ENCODE measurements around the gene SMAD6. TPM values are rescaled to one million over a fixed set of nuclear protein-coding genes. Genes with fewer than 3 reads are reported as not detected.

The SMAD6 gene
- total RNA-seq, 1 experiment from 2014 or later = 8.9 TPM

DNA sequence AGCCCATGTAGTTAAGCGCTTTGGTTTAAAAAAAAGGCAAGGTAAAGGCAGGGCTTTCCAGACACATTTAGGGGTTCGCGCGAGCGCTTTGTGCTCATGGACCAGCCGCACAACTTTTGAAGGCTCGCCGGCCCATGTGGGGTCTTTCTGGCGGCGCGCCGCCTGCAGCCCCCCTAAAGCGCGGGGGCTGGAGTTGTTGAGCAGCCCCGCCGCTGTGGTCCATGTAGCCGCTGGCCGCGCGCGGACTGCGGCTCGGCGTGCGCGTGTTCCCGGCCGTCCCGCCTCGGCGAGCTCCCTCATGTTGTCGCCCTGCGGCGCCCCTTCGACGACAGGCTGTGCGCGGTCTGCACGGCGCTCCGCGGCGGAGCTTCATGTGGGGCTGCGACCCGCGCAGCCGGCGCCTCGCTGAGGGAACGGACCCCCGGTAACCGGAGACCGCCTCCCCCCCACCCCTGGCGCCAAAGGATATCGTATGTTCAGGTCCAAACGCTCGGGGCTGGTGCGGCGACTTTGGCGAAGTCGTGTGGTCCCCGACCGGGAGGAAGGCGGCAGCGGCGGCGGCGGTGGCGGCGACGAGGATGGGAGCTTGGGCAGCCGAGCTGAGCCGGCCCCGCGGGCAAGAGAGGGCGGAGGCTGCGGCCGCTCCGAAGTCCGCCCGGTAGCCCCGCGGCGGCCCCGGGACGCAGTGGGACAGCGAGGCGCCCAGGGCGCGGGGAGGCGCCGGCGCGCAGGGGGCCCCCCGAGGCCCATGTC is 927 bp downstream of the SMAD6 start:
- no TSS peak for BruUV-seq (replicated peaks)
- intact Hi-C loops (cut with micrococcal nuclease; ENCODE audit: unreplicated experiment) = loop anchor here (1.0 to 5.0 kb wide), 3 partner anchors 67 to 149 kb away; no protein-coding TSS in a partner anchor
- peaks cover 17% of the 10 kb centered on the region for H3K4me1 ChIP-seq

DNA sequence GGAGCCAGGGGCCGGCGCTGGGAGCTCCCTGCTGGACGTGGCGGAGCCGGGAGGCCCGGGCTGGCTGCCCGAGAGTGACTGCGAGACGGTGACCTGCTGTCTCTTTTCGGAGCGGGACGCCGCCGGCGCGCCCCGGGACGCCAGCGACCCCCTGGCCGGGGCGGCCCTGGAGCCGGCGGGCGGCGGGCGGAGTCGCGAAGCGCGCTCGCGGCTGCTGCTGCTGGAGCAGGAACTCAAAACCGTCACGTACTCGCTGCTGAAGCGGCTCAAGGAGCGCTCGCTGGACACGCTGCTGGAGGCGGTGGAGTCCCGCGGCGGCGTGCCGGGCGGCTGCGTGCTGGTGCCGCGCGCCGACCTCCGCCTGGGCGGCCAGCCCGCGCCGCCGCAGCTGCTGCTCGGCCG is 1.5 kb downstream of the SMAD6 start:
- Histone ChIP-seq H3K36me3 (ENCODE audit: control insufficient read depth, insufficient read depth, low read length) (no peaks in the 10 kb centered on the region), H3K4me1 (peaks cover 17% of the 10 kb centered on the region), H3K9me3 (no peaks in the 10 kb centered on the region), H3K4me3 (ENCODE audit: low read depth, low read length) (peak overlapping the region; percentile 74), H3K27me3 (replicated peaks; ENCODE audit: control insufficient read depth, insufficient read depth, low read length) (no peaks in the 10 kb centered on the region)
- TF ChIP-seq, protein P1, sequence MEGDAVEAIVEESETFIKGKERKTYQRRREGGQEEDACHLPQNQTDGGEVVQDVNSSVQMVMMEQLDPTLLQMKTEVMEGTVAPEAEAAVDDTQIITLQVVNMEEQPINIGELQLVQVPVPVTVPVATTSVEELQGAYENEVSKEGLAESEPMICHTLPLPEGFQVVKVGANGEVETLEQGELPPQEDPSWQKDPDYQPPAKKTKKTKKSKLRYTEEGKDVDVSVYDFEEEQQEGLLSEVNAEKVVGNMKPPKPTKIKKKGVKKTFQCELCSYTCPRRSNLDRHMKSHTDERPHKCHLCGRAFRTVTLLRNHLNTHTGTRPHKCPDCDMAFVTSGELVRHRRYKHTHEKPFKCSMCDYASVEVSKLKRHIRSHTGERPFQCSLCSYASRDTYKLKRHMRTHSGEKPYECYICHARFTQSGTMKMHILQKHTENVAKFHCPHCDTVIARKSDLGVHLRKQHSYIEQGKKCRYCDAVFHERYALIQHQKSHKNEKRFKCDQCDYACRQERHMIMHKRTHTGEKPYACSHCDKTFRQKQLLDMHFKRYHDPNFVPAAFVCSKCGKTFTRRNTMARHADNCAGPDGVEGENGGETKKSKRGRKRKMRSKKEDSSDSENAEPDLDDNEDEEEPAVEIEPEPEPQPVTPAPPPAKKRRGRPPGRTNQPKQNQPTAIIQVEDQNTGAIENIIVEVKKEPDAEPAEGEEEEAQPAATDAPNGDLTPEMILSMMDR (IDR thresholded peaks at IDR 0.05; ENCODE audit: insufficient read depth in 1 of 2, low read depth in 1 of 2, low read length in 1 of 2, severe bottlenecking in 1 of 2, unreplicated experiment in 1 of 2) = no peak
- Mint-ChIP-seq H3K27ac (ENCODE audit: unreplicated experiment) (no peak overlapping the region), H3K4me3 (ENCODE audit: unreplicated experiment) (peak overlapping the region; percentile 91), H3K36me3 (ENCODE audit: insufficient read depth, unreplicated experiment) (peaks cover 11% of the 10 kb centered on the region), H3K27me3 (ENCODE audit: insufficient read depth, unreplicated experiment) (no peaks in the 10 kb centered on the region), H3K9me3 (ENCODE audit: unreplicated experiment) (no peaks in the 10 kb centered on the region), H3K4me1 (ENCODE audit: low read depth, unreplicated experiment) (peaks cover 16% of the 10 kb centered on the region)
- BruUV-seq (replicated peaks) = no TSS peak
- POLR2A ChIA-PET = no interaction called here
- peak in 1 of 2 experiments; percentile 45 for DNase-seq
- CTCF ChIA-PET = interaction anchor here (0.6 kb wide), 2 partner anchors 8 to 148 kb away, joined by 3 read pairs; no protein-coding TSS in a partner anchor
- intact Hi-C loops (cut with micrococcal nuclease; ENCODE audit: unreplicated experiment) = loop anchor here (5.0 kb wide), 1 partner anchor 149 kb away; no protein-coding TSS in a partner anchor

More for the DNA sequence above, 927 bp downstream of the SMAD6 start:
- Histone ChIP-seq H3K9me3 (no peaks in the 10 kb centered on the region), H3K36me3 (ENCODE audit: control insufficient read depth, insufficient read depth, low read length) (no peaks in the 10 kb centered on the region), H3K27me3 (replicated peaks; ENCODE audit: control insufficient read depth, insufficient read depth, low read length) (no peaks in the 10 kb centered on the region), H3K4me3 (ENCODE audit: low read depth, low read length) (peak overlapping the region; percentile 74)
- DNase-seq = peak in 1 of 2 experiments; percentile 28
- Mint-ChIP-seq H3K4me1 (ENCODE audit: low read depth, unreplicated experiment) (peaks cover 21% of the 10 kb centered on the region), H3K27ac (ENCODE audit: unreplicated experiment) (no peak overlapping the region), H3K36me3 (ENCODE audit: insufficient read depth, unreplicated experiment) (peaks cover 11% of the 10 kb centered on the region), H3K27me3 (ENCODE audit: insufficient read depth, unreplicated experiment) (no peaks in the 10 kb centered on the region), H3K9me3 (ENCODE audit: unreplicated experiment) (no peaks in the 10 kb centered on the region), H3K4me3 (ENCODE audit: unreplicated experiment) (peak overlapping the region; percentile 91)
- POLR2A ChIA-PET = interaction anchor here (0.6 to 1.6 kb wide), 3 partner anchors 71 to 215 kb away, joined by 3 to 6 read pairs (median 4); no protein-coding TSS in a partner anchor
- CTCF ChIA-PET = interaction anchor here (0.6 to 2.9 kb wide), 7 partner anchors 9 to 316 kb away, joined by 3 to 15 read pairs (median 3); partner anchors contain the start of gene MAP2K1
- TF ChIP-seq, protein P1 (IDR thresholded peaks at IDR 0.05; ENCODE audit: insufficient read depth in 1 of 2, low read depth in 1 of 2, low read length in 1 of 2, severe bottlenecking in 1 of 2, unreplicated experiment in 1 of 2) = no peak

DNA sequence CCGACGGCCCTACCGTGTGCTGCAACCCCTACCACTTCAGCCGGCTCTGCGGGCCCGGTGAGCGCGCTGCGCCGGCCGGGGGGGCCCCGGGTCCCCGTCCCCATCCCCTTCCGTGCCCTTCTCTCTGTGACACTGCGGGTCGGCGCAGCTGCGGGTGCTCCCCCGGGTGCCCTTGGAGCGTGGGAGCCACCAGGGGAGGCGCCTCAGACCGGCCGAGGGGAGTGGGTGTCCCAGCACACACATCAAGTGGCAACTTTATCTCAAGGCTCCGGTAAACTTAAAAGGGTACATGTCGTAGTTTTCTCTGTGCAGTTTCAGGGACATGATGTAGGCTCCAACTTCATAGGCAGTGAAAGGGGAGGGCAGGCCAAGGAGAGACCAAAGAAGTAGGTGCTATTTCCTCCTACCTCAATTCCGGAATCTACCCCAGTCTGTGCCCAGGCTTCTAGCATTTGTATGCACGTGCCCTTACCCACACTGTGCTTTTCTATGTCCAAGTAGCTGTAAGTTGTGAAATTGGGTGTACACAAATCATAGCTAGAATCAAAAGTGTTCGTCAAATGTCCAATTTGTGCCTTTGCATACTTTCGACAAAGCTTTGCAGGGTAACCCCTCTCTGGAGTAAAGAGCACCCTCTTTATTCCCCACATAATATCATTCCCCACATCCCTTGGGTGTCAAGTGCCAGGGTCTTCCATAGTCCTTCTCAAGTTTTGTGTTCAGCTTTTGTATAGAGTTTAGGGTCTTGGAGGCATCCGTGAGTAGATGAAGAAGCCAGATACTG is 2.2 kb downstream of the SMAD6 start:
- no peaks in the 10 kb centered on the region for H3K9me3 Mint-ChIP-seq (ENCODE audit: unreplicated experiment)
- Histone ChIP-seq H3K4me1 (peaks cover 17% of the 10 kb centered on the region), H3K4me3 (ENCODE audit: low read depth, low read length) (peak overlapping the region; percentile 74), H3K27me3 (replicated peaks; ENCODE audit: control insufficient read depth, insufficient read depth, low read length) (no peaks in the 10 kb centered on the region), H3K36me3 (ENCODE audit: control insufficient read depth, insufficient read depth, low read length) (no peaks in the 10 kb centered on the region), H3K9me3 (no peaks in the 10 kb centered on the region)
- peak overlapping the region; percentile 77 for H3K4me3 Mint-ChIP-seq (ENCODE audit: unreplicated experiment)
- no TSS peak for BruUV-seq (replicated peaks)
- H3K27me3 Mint-ChIP-seq (ENCODE audit: insufficient read depth, unreplicated experiment) = no peaks in the 10 kb centered on the region
- H3K4me1 Mint-ChIP-seq (ENCODE audit: low read depth, unreplicated experiment) = peaks cover 15% of the 10 kb centered on the region
- POLR2A ChIA-PET = no interaction called here
- no peak overlapping the region for H3K27ac Mint-ChIP-seq (ENCODE audit: unreplicated experiment)
- intact Hi-C loops (cut with micrococcal nuclease; ENCODE audit: unreplicated experiment) = loop anchor here (5.0 kb wide), 1 partner anchor 148 kb away; no protein-coding TSS in a partner anchor
- H3K36me3 Mint-ChIP-seq (ENCODE audit: insufficient read depth, unreplicated experiment) = peaks cover 11% of the 10 kb centered on the region
- no peak for DNase-seq
- CTCF ChIA-PET = interaction anchor here (0.6 to 1.4 kb wide), 4 partner anchors 7 to 148 kb away, joined by 3 to 4 read pairs (median 3); no protein-coding TSS in a partner anchor
- TF ChIP-seq, protein P1 (IDR thresholded peaks at IDR 0.05; ENCODE audit: insufficient read depth in 1 of 2, low read depth in 1 of 2, low read length in 1 of 2, severe bottlenecking in 1 of 2, unreplicated experiment in 1 of 2) = peak in 1 of 2 experiments; percentile 4

All from Caco-2 (cell line).